Astrocyte of the hippocampus (primary cell): ENCODE measurements around the gene ARHGAP24.
"Not testable (repeated sequence)": the region's sequence is repeated elsewhere in the genome, so short reads cannot be mapped to it uniquely, and the experiment has no call there.

Source experiments
- DNase-seq: peaks from one replicate; pipeline ENCODE4 v3.0.0; 2011; ENCODE audit warnings: low read depth, low spot score

ARHGAP24 gene

DNA sequence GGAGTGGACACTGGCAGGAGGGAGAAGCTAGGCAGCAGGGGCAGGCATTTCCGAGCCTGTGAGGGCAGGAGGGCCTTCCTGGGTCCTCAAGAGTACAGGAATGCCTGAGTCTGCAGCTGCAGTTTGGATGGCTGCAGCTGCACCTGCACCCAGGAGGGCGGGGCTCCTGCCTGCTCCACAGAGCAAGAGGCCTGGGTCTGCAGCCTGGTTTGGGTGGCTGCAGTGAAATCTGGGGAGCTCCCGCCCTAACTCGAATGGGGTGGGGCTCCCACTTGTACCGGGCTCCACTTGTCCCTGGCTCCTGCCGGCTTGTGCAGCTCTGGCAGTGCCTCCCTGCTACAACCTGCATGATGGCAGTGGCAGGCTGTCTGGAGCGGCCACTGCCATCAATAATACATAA is 436.0 kb downstream of the ARHGAP24 start:
- no peak for DNase-seq

DNA sequence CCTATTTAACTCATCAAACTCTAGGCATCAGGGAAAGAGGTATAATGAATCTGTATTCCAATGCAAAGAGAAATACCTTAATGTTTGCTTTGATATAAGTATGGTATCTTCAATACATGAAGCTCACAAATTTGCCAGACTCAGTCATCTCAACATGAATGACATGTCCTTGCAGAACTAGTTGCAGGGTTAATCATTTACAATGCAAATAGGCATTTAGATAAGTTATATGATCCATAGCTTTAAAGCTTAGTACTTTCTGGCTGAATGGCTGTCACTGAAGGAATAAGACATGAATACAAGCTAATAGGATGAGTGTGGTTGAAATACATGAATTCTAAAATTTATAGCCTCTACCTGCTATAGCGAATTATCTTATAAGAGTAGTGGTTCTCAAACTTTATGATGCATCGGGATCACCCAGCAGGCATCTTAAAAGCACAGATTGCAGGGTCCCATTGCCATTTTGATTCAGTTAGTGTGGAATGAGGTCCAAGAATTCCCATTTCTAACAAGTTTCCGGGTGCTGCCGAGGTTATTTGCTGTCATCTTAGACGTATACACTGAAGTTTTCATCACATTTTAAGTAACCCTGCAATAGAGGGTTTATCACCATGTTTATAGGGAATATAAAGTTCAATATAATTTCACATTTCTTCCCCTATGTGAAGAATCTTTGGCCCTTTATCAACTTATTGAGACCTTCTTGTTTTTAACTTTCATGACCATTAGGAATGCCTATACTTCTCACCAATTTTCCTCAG is 439.2 kb downstream of the ARHGAP24 start:
- DNase-seq = no peak

DNA sequence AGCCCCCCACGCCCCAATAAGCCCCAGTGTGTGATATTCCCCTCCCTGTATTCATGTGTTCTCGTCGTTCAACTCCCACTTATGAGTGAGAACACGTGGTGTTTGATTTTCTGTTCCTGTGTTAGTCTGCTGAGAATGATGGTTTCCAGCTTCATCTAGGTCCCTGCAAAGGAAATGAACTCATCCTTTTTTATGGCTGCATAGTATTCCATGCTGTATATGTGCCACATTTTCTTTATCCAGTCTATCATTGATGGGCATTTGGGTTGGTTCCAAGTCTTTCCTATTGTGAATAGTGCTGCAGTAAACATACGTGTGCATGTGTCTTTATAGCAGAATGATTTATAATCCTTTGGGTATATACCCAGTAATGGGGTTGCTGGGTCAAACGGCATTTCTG is 440.6 kb downstream of the ARHGAP24 start:
- not testable (repeated sequence) for DNase-seq

DNA sequence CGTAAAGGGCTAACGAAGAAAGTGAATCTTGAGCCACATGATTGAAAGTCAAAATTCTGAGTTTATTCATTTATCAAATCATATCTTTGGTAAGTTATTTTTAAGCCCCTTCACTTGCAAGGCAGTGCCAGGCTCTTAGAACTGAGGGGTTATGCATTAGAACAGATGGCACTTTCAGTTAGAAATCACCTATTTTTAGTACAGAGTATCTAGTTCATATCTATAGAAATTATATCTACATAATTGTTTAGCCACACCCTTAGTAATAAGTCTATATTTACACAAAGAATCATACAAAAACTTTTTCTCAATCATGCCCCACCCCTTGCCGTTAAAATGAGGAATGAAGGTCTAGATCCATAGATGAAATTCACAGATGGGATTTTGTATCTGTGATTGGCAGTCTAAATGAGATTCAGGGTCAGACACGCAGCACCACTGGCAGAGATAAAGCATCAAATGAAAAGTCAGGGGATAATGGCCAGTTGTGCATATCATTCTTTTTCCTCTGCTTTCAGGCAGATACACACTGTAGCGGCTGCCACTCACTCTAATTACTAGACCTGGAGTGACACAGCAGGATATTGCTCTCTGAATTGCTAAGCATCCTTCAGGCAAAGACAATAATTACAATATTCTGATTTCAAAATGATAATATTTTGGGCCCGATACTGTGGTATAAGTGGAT is 444.4 kb downstream of the ARHGAP24 start:
- DNase-seq = no peak

DNA sequence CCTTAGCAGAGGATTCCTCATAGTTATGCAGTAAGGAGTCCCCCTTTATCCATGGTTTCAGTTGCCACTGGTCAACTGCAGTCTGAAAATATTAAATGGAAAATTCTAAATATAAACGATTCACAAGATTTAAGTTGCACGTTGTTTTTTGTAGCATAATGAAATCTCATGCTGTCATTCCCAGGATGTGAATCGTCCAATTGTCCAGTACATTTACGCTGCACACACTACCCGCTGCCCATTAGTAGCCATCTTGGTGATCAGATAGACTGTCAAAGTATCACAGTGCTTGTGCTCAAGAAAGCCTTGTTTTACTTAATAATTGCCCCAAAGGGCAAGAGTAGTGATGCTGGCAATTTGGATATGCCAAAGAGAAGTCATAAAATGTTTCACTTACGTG is 450.1 kb downstream of the ARHGAP24 start:
- no peak for DNase-seq

DNA sequence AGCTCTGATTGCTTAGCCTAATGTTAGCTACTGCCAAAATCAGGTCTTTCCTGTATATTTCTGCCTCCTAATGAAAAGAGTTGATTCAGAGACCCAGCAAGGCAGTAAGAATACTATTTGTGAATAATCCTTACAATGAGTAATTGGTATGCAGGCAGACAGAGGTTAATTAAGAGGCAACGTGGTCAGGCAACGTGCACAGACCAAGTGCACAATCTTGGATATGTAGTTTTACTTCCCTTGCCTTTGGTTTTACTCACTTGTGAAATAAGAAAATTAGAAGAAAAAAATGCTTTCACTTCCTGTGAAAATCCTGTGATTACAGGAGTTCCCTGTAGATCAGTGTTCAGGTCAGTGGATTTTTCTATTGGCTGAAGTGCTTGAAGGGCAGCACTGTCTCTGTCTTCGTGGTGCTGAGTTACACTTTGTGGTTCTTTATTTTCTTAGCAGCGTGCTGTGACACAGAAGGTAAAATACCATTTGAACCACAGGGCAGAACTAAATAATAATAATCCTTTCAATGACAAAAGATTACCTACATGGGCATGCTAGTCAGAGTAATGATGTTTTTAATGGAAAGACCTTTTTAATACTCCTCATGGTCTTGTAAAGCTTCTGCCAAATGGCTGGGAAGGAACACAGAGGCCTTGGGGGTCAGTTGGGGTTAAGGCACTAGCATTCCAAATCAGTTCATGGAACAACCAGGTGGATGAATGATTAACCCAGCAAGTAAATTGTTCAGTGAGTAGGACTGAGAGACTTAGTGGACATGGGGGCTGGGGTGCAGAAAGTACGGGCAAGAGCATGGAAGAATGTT is 454.0 kb downstream of the ARHGAP24 start:
- peak; percentile 52 for DNase-seq

DNA sequence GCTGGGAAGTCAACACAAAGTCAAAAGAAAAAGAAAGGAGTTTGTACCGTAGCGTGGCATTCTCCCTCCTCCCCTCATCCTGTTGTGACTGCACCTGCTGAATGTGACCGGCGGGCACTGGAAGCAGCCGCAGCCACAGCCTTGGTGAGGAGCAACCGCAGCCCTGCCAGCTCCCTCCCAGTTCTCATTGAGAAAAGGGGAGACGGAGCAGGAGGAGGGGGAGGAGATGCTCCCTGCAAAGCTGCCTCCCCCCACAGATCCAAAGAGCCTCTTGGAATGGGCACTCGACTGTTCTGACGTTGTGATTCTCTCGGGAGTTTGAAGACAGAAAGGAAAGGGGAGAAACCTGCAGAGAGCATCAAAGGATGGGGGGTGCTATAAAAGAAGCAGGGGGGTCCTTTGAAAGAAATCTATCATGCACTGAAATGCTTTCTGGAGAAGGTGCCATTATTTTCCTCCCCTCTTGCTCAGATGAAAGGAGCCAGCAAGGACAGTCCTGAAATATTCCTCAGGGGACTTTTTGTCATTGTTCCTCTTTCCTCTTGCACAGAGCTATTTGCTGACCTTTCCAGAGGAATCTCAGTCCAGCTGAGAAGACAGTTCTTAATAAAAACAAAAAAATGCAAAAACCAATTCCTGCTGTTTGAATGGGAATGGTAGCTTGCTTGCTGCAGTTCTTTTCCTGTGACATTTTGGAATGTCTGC is 455.2 kb downstream of the ARHGAP24 start:
- DNase-seq = peak; percentile 36

DNA sequence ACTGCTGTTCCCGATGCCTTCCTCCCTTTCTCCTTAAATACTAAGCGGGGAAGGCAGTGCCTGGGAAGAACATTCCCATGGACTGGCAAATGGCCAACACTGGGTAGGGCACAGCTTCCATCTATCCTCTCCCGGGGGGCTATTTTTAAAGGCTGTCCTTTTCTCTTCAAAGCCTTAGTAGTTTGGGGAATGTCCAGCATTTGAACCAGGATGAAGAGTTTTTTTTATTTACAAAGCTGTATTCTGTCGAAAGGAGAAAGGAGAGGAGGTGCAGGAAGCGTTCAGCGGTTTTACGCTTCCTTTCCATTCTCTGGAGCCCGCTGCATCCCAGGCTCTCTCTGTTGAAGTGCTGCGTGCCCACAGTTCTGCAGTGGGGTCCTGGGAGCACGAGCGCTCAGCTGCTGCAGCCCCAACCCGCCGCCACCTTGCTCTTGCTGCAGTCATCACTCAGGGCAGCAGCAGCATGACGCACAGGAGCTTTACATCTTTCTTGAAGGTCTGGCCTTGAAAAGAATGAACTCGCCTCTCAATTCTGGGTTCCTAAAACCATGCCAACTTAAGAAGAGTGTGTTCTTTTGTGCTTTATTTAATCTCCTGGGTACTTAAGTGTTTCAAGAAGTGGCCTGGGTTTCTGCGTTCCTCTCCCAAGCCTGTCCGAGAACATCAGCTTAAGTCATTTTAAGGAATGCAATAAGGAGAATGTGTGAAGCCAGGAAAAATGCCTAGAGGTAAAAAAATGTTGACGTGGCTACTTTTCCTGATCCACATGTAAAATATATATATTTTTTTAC is 457.7 kb downstream of the ARHGAP24 start:
- DNase-seq = peak; percentile 48

DNA sequence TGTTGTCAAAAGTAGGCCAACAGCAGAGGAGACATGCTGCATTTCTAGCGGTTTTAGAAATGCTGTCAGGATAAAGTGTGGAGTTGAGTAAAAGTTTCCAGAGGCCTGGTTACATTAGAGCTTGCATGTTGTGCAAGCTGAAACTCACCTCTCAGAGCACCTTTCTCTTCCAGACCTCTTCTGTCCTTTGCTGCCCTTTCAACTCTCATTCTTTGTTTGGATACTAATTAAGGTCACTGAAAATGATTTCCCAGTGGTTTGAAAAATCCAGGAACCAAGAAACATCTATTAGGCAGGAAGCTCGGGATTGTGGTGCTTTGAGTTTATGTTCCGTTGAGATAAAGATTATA is 458.3 kb downstream of the ARHGAP24 start:
- no peak for DNase-seq

DNA sequence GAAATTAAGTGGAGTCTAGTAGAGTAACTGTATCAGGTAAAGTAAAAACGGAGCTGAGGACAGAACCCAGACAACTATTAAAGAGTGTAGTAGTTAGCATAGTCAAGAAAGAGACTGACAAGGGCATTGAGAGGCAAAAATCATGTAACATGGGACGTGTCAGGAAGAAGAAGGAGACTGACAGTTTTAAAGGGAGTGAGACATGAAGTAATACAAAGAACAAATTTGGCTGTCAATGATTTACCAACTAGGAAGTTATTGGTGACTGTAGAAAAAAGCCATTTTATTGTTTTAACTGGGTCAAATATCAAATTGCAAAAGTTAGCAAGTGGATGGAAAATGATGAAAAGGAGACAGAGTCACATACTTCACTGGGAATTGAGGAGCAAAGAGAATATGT is 462.6 kb downstream of the ARHGAP24 start:
- DNase-seq = no peak

DNA sequence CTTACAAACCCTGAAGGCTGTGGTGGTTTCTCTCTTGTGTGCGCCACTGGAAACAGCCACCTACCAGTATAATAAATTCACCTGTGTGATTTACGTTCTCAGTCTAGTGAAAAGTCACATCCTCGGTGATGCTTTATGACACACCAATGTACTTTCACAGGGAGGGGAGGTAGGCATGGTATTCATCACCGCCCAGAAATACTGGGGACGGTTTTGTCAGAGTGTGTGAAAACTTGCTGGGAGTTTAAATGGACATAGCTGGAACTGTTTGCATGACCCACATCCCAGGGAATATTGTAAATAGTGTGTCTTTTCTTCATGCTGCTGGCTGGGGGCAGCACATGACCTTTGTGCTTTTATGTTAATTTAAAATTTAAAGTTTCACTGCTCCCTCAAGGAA is 463.1 kb downstream of the ARHGAP24 start:
- no peak for DNase-seq

DNA sequence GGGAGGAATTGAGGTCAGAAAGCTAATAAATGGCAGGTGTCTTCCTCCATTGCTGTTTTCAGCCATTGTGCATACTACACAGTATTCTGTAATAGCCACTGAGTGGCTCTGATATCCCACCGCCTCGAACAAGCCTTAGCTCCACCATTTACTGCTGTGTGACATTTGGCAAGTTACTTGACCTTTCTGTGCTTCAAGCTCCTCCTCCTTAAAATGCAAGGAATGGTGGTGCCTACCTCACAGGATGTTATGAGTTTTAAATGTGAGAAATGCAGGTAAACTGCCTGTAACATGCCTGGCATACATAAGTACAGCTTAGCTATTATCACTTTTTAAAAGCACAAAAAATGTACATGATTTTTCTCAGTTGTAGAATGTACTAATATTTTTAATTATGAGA is 464.0 kb downstream of the ARHGAP24 start:
- DNase-seq = no peak

DNA sequence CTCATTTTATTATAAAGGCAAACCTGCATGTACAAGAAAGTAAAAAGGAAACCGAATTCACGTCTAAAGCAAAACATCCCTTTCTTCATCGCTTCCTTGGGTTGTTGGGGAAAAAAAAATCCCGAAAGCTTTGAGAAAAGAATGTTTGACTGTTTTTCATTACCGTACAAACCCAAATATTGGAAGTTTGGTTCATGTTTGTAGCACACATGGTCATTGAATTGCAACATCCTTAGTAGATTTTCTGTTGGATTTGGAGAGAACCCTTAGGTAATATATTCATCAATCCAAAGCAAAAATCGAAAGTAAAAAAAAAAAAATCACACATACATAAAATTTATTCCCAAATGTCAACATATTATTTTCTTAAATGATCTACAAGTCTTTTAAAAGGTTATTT is 464.6 kb downstream of the ARHGAP24 start:
- no peak for DNase-seq

DNA sequence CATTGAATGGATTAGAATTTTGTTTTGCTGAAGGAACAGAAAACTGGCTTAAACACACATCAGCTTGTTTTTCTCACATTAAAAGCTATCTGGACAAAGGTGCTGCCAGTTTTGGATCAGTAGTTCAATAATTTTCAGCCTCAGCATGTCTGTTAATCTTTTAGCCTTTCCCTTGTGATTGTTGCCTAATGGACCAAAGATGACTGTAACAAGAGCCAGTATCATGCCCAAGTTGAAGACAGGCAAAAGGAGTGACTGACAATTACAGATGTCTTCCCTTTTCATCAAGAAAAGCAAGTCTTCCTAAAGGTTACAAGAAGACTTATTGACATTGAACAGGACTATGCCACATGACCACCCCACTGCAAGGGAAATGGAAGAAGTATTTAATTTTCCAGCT is 465.2 kb downstream of the ARHGAP24 start:
- no peak for DNase-seq

DNA sequence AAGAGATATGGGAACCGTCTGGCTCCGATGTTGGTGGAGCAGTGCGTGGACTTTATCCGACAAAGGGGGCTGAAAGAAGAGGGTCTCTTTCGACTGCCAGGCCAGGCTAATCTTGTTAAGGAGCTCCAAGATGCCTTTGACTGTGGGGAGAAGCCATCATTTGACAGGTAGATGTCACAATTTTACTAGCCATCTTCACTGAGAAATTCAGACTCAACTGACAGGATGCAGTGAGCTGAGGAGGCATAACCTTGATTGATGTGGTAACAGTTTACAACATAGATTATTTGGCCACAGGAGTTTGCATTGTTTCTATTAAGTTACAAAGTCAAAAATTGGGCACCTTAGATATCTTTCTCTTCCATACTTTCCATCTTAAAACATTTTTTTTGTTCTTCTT is 467.2 kb downstream of the ARHGAP24 start:
- no peak for DNase-seq

DNA sequence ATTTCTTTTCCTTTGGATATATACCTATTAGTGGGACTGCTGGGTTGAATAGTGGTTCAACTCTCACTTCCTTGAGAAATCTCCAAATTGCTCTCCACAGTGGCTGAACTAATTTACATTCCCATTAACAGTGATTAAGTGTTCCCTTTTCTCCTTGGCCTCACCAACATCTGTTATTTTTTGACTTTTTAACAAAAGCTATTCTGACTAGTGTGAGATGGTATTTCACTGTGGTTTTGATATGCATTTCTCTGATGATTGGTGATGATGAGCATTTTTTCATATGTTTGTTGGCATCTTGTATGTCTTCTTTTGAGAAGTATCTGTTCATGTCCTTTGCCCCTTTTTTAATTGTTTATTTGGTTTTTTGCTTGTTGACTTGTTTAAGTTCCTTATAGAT is 471.9 kb downstream of the ARHGAP24 start:
- DNase-seq = no peak

DNA sequence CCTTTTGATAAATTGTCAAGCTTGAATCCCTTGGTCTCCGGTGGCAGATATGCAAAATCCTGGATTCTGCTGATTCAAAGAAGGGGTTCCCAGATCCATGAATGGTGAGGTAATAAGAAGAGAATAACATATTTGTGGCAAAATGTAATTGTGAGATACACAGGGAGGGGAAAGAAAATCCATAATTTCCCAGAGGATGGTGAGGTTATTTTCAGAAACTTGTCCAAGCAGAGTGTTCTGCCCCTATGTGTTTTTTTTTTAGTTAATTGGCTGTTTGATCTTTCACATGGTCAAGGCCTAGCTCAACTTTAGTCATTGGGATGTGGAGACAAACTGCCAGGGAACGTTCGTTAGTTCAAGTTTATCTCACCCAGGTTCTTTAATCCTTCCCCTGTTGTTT is 476.1 kb downstream of the ARHGAP24 start:
- no peak for DNase-seq

DNA sequence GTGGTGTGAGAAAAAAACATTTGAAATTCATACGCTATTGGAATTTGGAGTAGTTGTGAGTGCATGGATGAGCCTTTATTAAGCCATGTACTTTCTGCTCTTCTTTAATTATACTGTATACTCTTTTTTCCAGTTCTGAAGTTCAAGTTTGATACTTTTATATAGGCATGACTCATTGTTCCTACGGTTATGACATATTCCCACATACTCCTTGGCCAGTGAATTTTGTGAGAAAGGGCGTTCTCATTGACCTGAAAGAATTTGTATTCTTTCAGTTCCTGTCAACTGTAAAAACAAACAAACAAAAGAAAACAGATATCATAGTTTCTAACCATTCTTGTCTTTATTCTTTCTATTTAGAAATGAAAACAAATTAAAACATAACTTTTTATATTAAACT is 477.6 kb downstream of the ARHGAP24 start:
- peak; percentile 35 for DNase-seq

DNA sequence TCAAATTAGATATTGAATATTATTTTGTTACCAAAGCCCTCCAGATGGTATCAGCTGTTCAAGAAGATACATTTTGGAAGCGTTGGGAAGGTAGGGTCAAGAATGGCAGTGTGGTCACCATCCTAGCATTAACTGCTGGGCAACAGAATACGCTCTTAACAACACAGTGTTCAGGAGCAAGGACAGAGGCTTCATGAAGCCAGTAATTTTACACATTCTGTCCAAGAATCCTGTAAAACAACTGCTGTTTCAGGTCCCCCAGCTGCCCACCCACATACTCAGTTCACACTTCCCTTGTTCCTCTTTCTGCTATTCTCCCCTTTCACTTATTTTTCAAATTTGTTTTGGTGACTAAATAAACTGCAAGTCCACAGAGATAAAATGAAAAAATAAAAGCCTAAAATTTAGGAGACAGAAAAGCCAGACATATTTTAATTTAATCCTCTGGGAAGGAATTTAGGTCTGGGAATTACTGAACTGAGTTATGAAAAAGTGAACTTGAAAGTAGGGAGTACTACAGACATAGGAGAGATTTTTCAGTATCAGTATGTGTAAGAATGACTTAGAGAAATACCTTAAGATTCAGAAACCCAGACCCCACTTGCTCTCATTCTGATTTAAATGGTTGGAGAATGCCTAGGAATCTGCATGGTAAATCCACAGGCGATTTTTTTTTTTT is 478.2 kb downstream of the ARHGAP24 start:
- DNase-seq = peak; percentile 38

DNA sequence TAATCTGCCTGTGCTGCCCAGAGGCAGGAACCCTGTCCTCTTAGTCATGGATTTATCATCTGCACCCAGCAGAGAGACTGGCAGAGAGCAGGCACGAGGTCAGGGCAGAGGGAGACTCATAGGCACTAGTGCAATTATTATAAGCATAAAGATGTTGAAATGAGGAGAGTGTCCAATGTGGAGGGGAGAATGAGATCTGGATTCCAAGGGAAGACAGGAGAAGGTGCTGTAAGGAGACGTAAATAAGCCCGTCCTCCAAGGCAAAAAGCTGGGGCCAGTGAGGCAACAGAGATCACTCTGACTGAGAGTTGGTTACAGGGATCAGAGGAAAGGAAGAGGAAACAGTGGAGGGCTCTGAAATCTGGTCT is 478.7 kb downstream of the ARHGAP24 start:
- no peak for DNase-seq
